Mesodermal cell (in vitro differentiated cells): ENCODE measurements around the gene DNAH17.

Experiments used
- H3K27ac ChIP-seq: 2 replicates; pipeline ENCODE4 v1.7.0; 2013; ENCODE audit warnings: mild to moderate bottlenecking, low read depth, low read length, moderate library complexity; ENCODE audit not compliant: severe bottlenecking
- H3K36me3 ChIP-seq: 2 replicates; pipeline ENCODE4 v1.7.1; 2013; ENCODE audit warnings: mild to moderate bottlenecking, low read length, moderate library complexity; ENCODE audit not compliant: control insufficient read depth, insufficient read depth
- H3K4me1 ChIP-seq: one replicate; pipeline ENCODE4 v1.7.1; 2013; ENCODE audit warnings: mild to moderate bottlenecking, low read length; ENCODE audit not compliant: insufficient read depth, control insufficient read depth, poor library complexity, severe bottlenecking
- H3K4me3 ChIP-seq: 2 replicates; pipeline ENCODE4 v1.7.0; 2013; ENCODE audit warnings: low read length, control low read depth, mild to moderate bottlenecking; ENCODE audit not compliant: insufficient read depth, poor library complexity, severe bottlenecking; ENCODE audit errors: extremely low read depth
- H3K9me3 ChIP-seq: 2 replicates; pipeline ENCODE4 v1.7.1; 2013; ENCODE audit warnings: mild to moderate bottlenecking, low read length, moderate library complexity; ENCODE audit not compliant: control insufficient read depth
- WGBS, 2 experiments: methylation state at CpG; one replicate each; pipeline ENCODE4 v1.1.5; 2013; ENCODE audit warnings: missing lambda C conversion rate in 2 of 2; ENCODE audit not compliant: insufficient coverage in 2 of 2; 5-methylcytosine and 5-hydroxymethylcytosine counted together

The DNAH17 gene

GRCh38 chr17:78529871-78530670 is 47.1 kb downstream of the DNAH17 start:
- Histone ChIP-seq H3K4me3 (no peak overlapping the region), H3K27ac (no peak overlapping the region), H3K4me1 (no peaks in the 10 kb centered on the region), H3K36me3 (no peaks in the 10 kb centered on the region), H3K9me3 (no peaks in the 10 kb centered on the region)
- WGBS, 2 experiments: 95% methylated on average over 27 to 28 of the region's 29 CpGs

- 89 to 94% methylated on average over 9 to 11 of the region's 11 CpGs for WGBS, 2 experiments
- Histone ChIP-seq H3K4me3 (no peak overlapping the region), H3K36me3 (no peaks in the 10 kb centered on the region), H3K9me3 (no peaks in the 10 kb centered on the region), H3K4me1 (no peaks in the 10 kb centered on the region), H3K27ac (no peak overlapping the region)
Observed at GRCh38 chr17:78529251-78529650, 47.9 kb downstream of the DNAH17 start.

DNA sequence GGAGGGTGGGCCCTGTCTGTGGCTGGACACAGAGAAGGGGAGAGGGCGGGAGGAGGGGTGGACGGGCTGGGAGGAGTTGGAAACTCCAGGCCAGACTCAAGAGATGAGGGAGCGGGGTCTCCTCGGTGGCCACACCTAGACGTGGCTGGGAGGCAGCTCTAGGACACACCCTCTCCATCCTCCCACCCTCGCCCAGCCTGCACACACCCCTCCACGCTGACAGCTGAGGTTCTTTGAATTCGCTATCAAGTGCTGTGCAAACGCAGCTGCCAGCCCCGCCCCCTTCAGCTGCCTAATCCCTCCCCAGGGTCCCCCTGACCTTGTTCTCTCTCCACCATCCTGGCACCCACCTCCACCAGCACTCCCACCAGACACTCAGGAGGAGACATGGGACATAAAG is 48.7 kb downstream of the DNAH17 start:
- Histone ChIP-seq H3K36me3 (no peaks in the 10 kb centered on the region), H3K4me3 (no peak overlapping the region)
- 60 to 70% methylated on average over 2 to 6 of the region's 10 CpGs for WGBS, 2 experiments

DNA sequence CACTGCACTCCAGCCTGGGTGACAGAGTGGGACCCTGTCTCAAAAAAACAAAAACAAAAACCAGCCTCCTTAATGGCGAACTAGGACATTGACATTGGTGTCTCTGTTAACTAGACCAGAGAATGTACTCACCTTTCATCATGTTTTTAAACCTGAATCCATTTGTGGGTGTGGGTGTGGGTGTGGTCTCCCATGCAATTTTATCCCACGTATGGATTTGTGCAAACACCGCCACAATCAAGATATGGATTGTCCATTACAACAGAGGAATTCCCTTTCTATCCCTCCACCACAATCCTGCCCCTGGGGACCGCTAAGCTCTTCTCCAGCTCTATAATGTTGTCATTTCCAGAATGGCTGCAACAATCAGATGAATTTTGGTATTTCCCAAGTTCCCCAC is 49.9 kb downstream of the DNAH17 start:
- Histone ChIP-seq H3K4me3 (no peak overlapping the region), H3K36me3 (no peaks in the 10 kb centered on the region), H3K4me1 (no peaks in the 10 kb centered on the region), H3K9me3 (no peaks in the 10 kb centered on the region), H3K27ac (no peak overlapping the region)
- WGBS, 2 experiments: 89% methylated on average over 3 of the region's 4 CpGs; no CpG with 5 or more reads in 1 of the 2 experiments

More for the DNA sequence above, 48.7 kb downstream of the DNAH17 start:
- H3K9me3 ChIP-seq: no peaks in the 10 kb centered on the region
- H3K27ac ChIP-seq: no peak overlapping the region
- H3K4me1 ChIP-seq: no peaks in the 10 kb centered on the region

DNA sequence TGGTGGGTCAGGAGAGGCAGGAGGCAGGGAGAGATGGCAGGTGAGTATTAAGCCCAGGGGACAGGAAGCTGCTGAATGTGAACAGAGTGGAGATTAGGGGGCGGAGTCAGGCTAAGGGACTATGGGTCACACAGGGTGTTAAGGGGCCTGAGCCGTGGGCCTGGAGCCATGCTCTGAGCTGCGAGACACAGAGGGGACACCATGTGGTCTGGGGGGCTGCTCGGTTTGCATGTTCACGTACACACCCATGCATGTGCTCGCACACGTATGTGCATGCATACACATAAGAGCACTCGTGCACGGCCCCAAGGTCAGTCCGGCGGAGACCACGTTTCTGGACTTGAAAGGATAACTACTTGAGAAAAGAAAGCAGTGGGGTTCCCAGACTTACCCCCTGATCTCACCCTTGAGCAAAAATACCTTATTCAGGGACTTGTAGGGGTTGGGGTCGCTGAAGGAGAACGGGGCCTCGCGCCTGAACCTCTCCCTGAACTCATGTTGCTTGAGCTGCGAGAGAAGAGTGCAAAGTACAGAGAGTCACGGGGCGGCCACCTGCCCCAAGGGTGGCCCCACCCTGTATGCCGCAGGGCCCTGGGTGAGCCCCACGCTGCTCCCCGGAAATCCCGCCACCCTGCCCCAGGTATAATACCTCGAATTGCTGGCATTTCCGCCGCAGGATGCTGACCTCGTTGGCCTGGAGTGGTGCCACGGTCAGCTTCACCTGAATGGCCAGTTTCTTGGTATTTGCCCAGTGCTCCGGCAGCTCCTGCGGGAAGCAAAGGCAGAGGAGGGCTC is 50.8 kb downstream of the DNAH17 start:
- no peaks in the 10 kb centered on the region for H3K9me3 ChIP-seq
- H3K4me3 ChIP-seq: no peak overlapping the region
- 95% methylated on average over 26 to 27 of the region's 30 CpGs for WGBS, 2 experiments
- H3K27ac ChIP-seq: no peak overlapping the region
- no peaks in the 10 kb centered on the region for H3K36me3 ChIP-seq
- no peaks in the 10 kb centered on the region for H3K4me1 ChIP-seq

- Histone ChIP-seq H3K9me3 (no peaks in the 10 kb centered on the region), H3K4me3 (no peak overlapping the region), H3K36me3 (no peaks in the 10 kb centered on the region), H3K27ac (no peak overlapping the region), H3K4me1 (no peaks in the 10 kb centered on the region)
- 89 to 94% methylated on average over 16 to 17 of the region's 17 CpGs for WGBS, 2 experiments
Observed at GRCh38 chr17:78525511-78526160, 51.6 kb downstream of the DNAH17 start.

GRCh38 chr17:78524870-78525510 is 52.2 kb downstream of the DNAH17 start:
- Histone ChIP-seq H3K36me3 (no peaks in the 10 kb centered on the region), H3K27ac (no peak overlapping the region), H3K4me1 (no peaks in the 10 kb centered on the region), H3K9me3 (no peaks in the 10 kb centered on the region), H3K4me3 (no peak overlapping the region)
- 93 to 96% methylated on average over 14 to 22 of the region's 23 CpGs for WGBS, 2 experiments

DNA sequence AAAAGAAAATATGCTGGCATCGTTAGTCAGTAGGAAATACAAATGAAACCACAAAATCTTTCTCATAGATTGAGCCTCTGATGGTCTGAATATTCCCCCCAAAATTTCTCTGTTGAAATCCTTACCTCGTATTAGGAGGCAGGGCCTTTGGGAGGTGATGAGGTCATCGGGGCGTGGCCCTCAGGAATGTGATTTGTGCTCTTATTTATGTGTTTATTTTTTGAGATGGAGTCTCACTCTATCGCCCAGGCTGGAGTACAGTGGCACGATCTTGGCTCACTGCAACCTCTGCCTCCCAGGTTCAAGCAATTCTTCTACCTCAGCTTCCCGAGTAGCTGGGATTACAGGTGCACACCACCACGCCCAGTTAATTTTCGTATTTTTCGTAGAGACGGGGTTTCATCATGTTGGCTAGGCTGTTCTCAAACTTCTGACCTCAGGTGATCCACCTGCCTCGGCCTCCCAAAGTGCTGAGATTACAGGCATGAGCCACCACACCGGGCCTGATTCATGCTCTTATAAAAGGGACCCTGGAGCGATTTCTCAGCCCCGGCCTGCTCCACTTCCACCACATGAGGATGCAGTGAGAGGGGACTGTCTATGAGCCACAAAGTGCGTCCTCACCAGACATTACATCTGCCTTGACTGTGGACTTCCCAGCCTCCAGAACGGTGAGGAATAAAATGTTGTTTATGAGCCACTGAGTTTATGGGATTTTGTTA is 53.1 kb downstream of the DNAH17 start:
- no peaks in the 10 kb centered on the region for H3K36me3 ChIP-seq
- no peaks in the 10 kb centered on the region for H3K4me1 ChIP-seq
- no peak overlapping the region for H3K27ac ChIP-seq
- no peak overlapping the region for H3K4me3 ChIP-seq
- WGBS, 2 experiments: 90 to 93% methylated on average over 11 to 14 of the region's 17 CpGs
- H3K9me3 ChIP-seq: no peaks in the 10 kb centered on the region

GRCh38 chr17:78522031-78522809 is 55.0 kb downstream of the DNAH17 start:
- Histone ChIP-seq H3K4me1 (no peaks in the 10 kb centered on the region), H3K36me3 (no peaks in the 10 kb centered on the region), H3K27ac (no peak overlapping the region), H3K4me3 (no peak overlapping the region), H3K9me3 (no peaks in the 10 kb centered on the region)
- WGBS, 2 experiments: 86 to 92% methylated on average over 8 to 15 of the region's 16 CpGs
